WTC11 (cell line): ENCODE data around the gene EIF5B. TPM values are rescaled to one million over a fixed set of nuclear protein-coding genes. Genes with fewer than 3 reads are reported as not detected.

Experiments
- ATAC-seq: fragments of 200-7000 bp; cut with Tn5 transposase; 2 replicates; pipeline ENCODE4 v1.10.0; 2021; ENCODE audit warnings: mild to moderate bottlenecking, moderate library complexity
- CTCF ChIA-PET: fragments of 300-600 bp; sonication (Branson Sonifier 250); formaldehyde crosslinking; loops from one replicate; lab custom pipeline; 2021; ENCODE audit warnings: antibody characterized with exemption; lab: Charles Lee
- POLR2A ChIA-PET: fragments of 350-600 bp; sonication (Branson Sonifier 250); formaldehyde crosslinking; loops from one replicate; lab custom pipeline; 2021; ENCODE audit warnings: antibody characterized with exemption; lab: Charles Lee
- DNase-seq: peaks from one replicate; pipeline ENCODE4 v3.0.0; 2021; ENCODE audit warnings: low spot score
- H3K27ac Mint-ChIP-seq: 2 replicates; pipeline ENCODE4 v1.8.0; 2021; ENCODE audit warnings: mixed read lengths
- H3K27me3 Mint-ChIP-seq: 2 replicates; pipeline ENCODE4 v1.8.0; 2021; ENCODE audit warnings: low read depth, mild to moderate bottlenecking, moderate library complexity, mixed read lengths
- H3K36me3 Mint-ChIP-seq: 2 replicates; pipeline ENCODE4 v1.8.0; 2021; ENCODE audit warnings: mixed read lengths
- H3K4me1 Mint-ChIP-seq: 2 replicates; pipeline ENCODE4 v1.8.0; 2022; ENCODE audit warnings: mixed read lengths
- H3K4me3 Mint-ChIP-seq: 2 replicates; pipeline ENCODE4 v1.8.0; 2021; ENCODE audit warnings: mild to moderate bottlenecking, moderate library complexity, mixed read lengths
- H3K9me3 Mint-ChIP-seq: 2 replicates; pipeline ENCODE4 v1.8.0; 2021; ENCODE audit warnings: mixed read lengths
- ATF1 ChIP-seq: sonication (generic); formaldehyde crosslinking; IDR thresholded peaks from 2 replicates; pipeline ENCODE4 v1.8.1; 2023; ENCODE audit warnings: mild to moderate bottlenecking, moderate library complexity, missing genetic modification reagents
- CBFB ChIP-seq: sonication (generic); formaldehyde crosslinking; IDR thresholded peaks from 2 replicates; pipeline ENCODE4 v1.8.1; 2022; ENCODE audit warnings: mild to moderate bottlenecking, low read depth, missing genetic modification reagents
- FOXK1 ChIP-seq: sonication (generic); formaldehyde crosslinking; IDR thresholded peaks from 2 replicates; pipeline ENCODE4 v1.8.0; 2022; ENCODE audit warnings: mild to moderate bottlenecking, moderate library complexity, missing genetic modification reagents
- FOXP1 ChIP-seq: sonication (generic); formaldehyde crosslinking; IDR thresholded peaks from 2 replicates; pipeline ENCODE4 v1.8.0; 2022; ENCODE audit warnings: missing genetic modification reagents, mild to moderate bottlenecking, moderate library complexity, borderline replicate concordance
- FOXP4 ChIP-seq: sonication (generic); formaldehyde crosslinking; IDR thresholded peaks from 2 replicates; pipeline ENCODE4 v1.8.0; 2022; ENCODE audit warnings: mild to moderate bottlenecking, missing genetic modification reagents
- KAT7 ChIP-seq: sonication (generic); formaldehyde crosslinking; IDR thresholded peaks from 2 replicates; pipeline ENCODE4 v1.8.1; 2023; ENCODE audit warnings: missing genetic modification reagents, mild to moderate bottlenecking, borderline replicate concordance
- NFATC4 ChIP-seq: fragments of 250-450 bp; sonication (Bioruptor Pico); IDR thresholded peaks from 2 replicates; pipeline ENCODE4 v1.9.0; 2021; ENCODE audit warnings: mild to moderate bottlenecking
- NFE2L1 ChIP-seq: sonication (generic); formaldehyde crosslinking; IDR thresholded peaks from 2 replicates; pipeline ENCODE4 v1.8.1; 2023; ENCODE audit warnings: missing genetic modification reagents
- NR1H2 ChIP-seq: sonication (generic); formaldehyde crosslinking; IDR thresholded peaks from 2 replicates; pipeline ENCODE4 v1.9.0; 2021; ENCODE audit warnings: mild to moderate bottlenecking, moderate library complexity, missing genetic modification reagents
- PRDM15 ChIP-seq: sonication (generic); formaldehyde crosslinking; IDR thresholded peaks from 2 replicates; pipeline ENCODE4 v1.8.0; 2022; ENCODE audit warnings: missing genetic modification reagents
- PRRX2 ChIP-seq: fragments of 250-450 bp; sonication (Bioruptor Pico); IDR thresholded peaks from 2 replicates; pipeline ENCODE4 v1.8.0; 2021; ENCODE audit warnings: mild to moderate bottlenecking
- SMAD3 ChIP-seq: sonication (generic); formaldehyde crosslinking; IDR thresholded peaks from 2 replicates; pipeline ENCODE4 v1.8.0; 2022; ENCODE audit warnings: missing genetic modification reagents, mild to moderate bottlenecking, borderline replicate concordance
- SMAD4 ChIP-seq: sonication (generic); formaldehyde crosslinking; IDR thresholded peaks from 2 replicates; pipeline ENCODE4 v1.8.0; 2022; ENCODE audit warnings: mild to moderate bottlenecking, missing genetic modification reagents
- SOX15 ChIP-seq: fragments of 250-450 bp; sonication (Bioruptor Pico); IDR thresholded peaks from 2 replicates; pipeline ENCODE4 v1.9.0; 2021; ENCODE audit warnings: mild to moderate bottlenecking
- TCF7 ChIP-seq: sonication (generic); formaldehyde crosslinking; IDR thresholded peaks from 2 replicates; pipeline ENCODE4 v1.8.0; 2022; ENCODE audit warnings: mild to moderate bottlenecking, low read depth, missing genetic modification reagents, moderate library complexity
- ZBTB43 ChIP-seq: sonication (generic); formaldehyde crosslinking; IDR thresholded peaks from 2 replicates; pipeline ENCODE4 v1.8.1; 2023; ENCODE audit warnings: mild to moderate bottlenecking, missing genetic modification reagents
- ZNF121 ChIP-seq: sonication (generic); formaldehyde crosslinking; IDR thresholded peaks from 2 replicates; pipeline ENCODE4 v1.8.0; 2023; ENCODE audit warnings: missing genetic modification reagents
- ZNF281 ChIP-seq: sonication (generic); formaldehyde crosslinking; IDR thresholded peaks from 2 replicates; pipeline ENCODE4 v1.8.0; 2023; ENCODE audit warnings: mild to moderate bottlenecking, missing genetic modification reagents
- ZNF416 ChIP-seq: fragments of 250-450 bp; sonication (Bioruptor Pico); IDR thresholded peaks from 2 replicates; pipeline ENCODE4 v1.9.0; 2021; ENCODE audit warnings: mild to moderate bottlenecking, inconsistent platforms
- total RNA-seq: library from RNA; stranded (reverse); gene quantifications from 3 replicates; pipeline ENCODE4 v1.2.3, GENCODE V29; 2021
- TF ChIP-seq, protein P1 (sequence below): fragments of 250-450 bp; sonication (Bioruptor Pico); IDR thresholded peaks from 2 replicates; pipeline ENCODE4 v1.8.0; 2021; ENCODE audit warnings: mild to moderate bottlenecking
- TF ChIP-seq, protein P2 (sequence below): sonication (generic); formaldehyde crosslinking; IDR thresholded peaks from 2 replicates; pipeline ENCODE4 v1.8.1; 2022; ENCODE audit warnings: low read depth, mild to moderate bottlenecking, moderate library complexity, missing genetic modification reagents, borderline replicate concordance

Gene EIF5B
- total RNA-seq, 1 experiment from 2014 or later, result 68.8 TPM

GRCh38 chr2:99380376-99381010 is 43.3 kb downstream of the EIF5B start:
- Mint-ChIP-seq H3K27me3 (no peaks in the 10 kb centered on the region), H3K4me1 (peaks cover 10% of the 10 kb centered on the region), H3K36me3 (peaks cover 72% of the 10 kb centered on the region), H3K9me3 (no peaks in the 10 kb centered on the region), H3K27ac (no peak overlapping the region), H3K4me3 (no peak overlapping the region)
- DNase-seq (no peak), ATAC-seq (no peak)
- TF ChIP-seq, protein P1, sequence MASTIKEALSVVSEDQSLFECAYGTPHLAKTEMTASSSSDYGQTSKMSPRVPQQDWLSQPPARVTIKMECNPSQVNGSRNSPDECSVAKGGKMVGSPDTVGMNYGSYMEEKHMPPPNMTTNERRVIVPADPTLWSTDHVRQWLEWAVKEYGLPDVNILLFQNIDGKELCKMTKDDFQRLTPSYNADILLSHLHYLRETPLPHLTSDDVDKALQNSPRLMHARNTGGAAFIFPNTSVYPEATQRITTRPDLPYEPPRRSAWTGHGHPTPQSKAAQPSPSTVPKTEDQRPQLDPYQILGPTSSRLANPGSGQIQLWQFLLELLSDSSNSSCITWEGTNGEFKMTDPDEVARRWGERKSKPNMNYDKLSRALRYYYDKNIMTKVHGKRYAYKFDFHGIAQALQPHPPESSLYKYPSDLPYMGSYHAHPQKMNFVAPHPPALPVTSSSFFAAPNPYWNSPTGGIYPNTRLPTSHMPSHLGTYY (CRISPR knock-in tag), result no peak
- TF ChIP-seq NFATC4 (CRISPR knock-in tag) (no peak), ZNF416 (no peak)
- POLR2A ChIA-PET, result no interaction called here
- CTCF ChIA-PET, result no interaction called here

GRCh38 chr2:99382143-99382542 is 45.0 kb downstream of the EIF5B start:
- peaks cover 62% of the 10 kb centered on the region for H3K36me3 Mint-ChIP-seq
- ChIA-PET POLR2A (no interaction called here), CTCF (no interaction called here)
- TF ChIP-seq SMAD4 (CRISPR knock-in tag), result no peak
- no peak for TF ChIP-seq FOXK1
- TF ChIP-seq, protein P2, sequence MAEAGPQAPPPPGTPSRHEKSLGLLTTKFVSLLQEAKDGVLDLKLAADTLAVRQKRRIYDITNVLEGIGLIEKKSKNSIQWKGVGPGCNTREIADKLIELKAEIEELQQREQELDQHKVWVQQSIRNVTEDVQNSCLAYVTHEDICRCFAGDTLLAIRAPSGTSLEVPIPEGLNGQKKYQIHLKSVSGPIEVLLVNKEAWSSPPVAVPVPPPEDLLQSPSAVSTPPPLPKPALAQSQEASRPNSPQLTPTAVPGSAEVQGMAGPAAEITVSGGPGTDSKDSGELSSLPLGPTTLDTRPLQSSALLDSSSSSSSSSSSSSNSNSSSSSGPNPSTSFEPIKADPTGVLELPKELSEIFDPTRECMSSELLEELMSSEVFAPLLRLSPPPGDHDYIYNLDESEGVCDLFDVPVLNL, result no peak
- no peak for TF ChIP-seq CBFB
- TF ChIP-seq FOXP1, result no peak
- H3K27me3 Mint-ChIP-seq, result no peaks in the 10 kb centered on the region
- no peaks in the 10 kb centered on the region for H3K9me3 Mint-ChIP-seq
- 0 out of 2 replicates have a peak overlapping the region, but pooled peaks have one; percentile 37 for H3K27ac Mint-ChIP-seq
- peaks cover 10% of the 10 kb centered on the region for H3K4me1 Mint-ChIP-seq
- DNase-seq, result no peak
- no peak overlapping the region for H3K4me3 Mint-ChIP-seq
- no peak for ATAC-seq

DNA sequence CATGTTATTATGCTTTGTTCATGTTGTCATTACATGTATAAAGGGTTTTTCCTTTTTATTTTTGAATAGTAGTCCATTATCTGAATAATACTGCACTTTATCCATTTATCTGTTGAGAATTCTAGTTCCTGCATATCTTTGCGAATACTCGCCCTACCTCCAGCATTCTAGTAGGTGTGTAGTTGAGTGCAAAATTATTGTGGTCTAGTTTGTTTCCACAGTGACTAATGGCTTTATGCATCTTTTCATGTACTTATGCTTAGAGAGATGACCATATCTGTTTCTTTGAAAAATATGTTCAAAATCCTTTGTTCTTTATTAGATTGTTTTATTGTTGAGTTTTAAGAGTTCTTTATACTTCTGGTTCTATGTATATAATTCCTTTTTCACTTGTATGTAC is 48.8 kb downstream of the EIF5B start:
- ChIA-PET POLR2A (no interaction called here), CTCF (no interaction called here)
- ATAC-seq, result no peak
- H3K36me3 Mint-ChIP-seq, result peaks cover 45% of the 10 kb centered on the region
- no peaks in the 10 kb centered on the region for H3K27me3 Mint-ChIP-seq
- no peak for DNase-seq
- TF ChIP-seq TCF7 (CRISPR knock-in tag) (no peak), KAT7 (CRISPR knock-in tag) (no peak), PRDM15 (CRISPR knock-in tag) (no peak), ATF1 (CRISPR knock-in tag) (no peak), NFE2L1 (no peak), ZBTB43 (CRISPR knock-in tag) (no peak), PRRX2 (no peak), SMAD3 (CRISPR knock-in tag) (no peak), ZNF121 (CRISPR knock-in tag) (no peak), NR1H2 (CRISPR knock-in tag) (no peak), ZNF281 (CRISPR knock-in tag) (no peak), FOXP4 (CRISPR knock-in tag) (no peak), SOX15 (CRISPR knock-in tag) (no peak)
- no peaks in the 10 kb centered on the region for H3K9me3 Mint-ChIP-seq
- no peaks in the 10 kb centered on the region for H3K4me1 Mint-ChIP-seq
- H3K4me3 Mint-ChIP-seq, result no peak overlapping the region
- no peak overlapping the region for H3K27ac Mint-ChIP-seq
